GM11168 (cell line): ENCODE measurements around the gene MYBL2.
"Not testable (repeated sequence)": the region's sequence is repeated elsewhere in the genome, so short reads cannot be mapped to it uniquely, and the experiment has no call there.

Source experiments
- in situ Hi-C: fragments of 300-500 bp; cut with MboI; formaldehyde crosslinking; loops from one replicate; pipeline ENCODE4 v1.12.0; 2022; ENCODE audit warnings: low sequenced_read_pairs; ENCODE audit not compliant: unreplicated experiment

MYBL2 gene

GRCh38 chr20:43746344-43747137 lies 79.6 kb downstream of the MYBL2 start:
- in situ Hi-C loops: no loop called here

- in situ Hi-C loops: no loop called here
These were observed 81.4 kb downstream of the MYBL2 start for GRCh38 chr20:43748274-43748673.

- in situ Hi-C loops: loop anchor here (5.0 kb wide), 1 partner anchor 337 kb away; no protein-coding TSS in a partner anchor
These were observed 82.9 kb downstream of the MYBL2 start for GRCh38 chr20:43749734-43750294.

- in situ Hi-C loops: loop anchor here (5.0 kb wide), 1 partner anchor 337 kb away; no protein-coding TSS in a partner anchor
These were observed 83.9 kb downstream of the MYBL2 start for GRCh38 chr20:43750774-43751166.

GRCh38 chr20:43751167-43752050 lies 84.5 kb downstream of the MYBL2 start:
- in situ Hi-C loops: loop anchor here (5.0 kb wide), 1 partner anchor 336 kb away; no protein-coding TSS in a partner anchor

GRCh38 chr20:43752051-43752360 lies 85.1 kb downstream of the MYBL2 start:
- in situ Hi-C loops: loop anchor here (5.0 kb wide), 1 partner anchor 335 kb away; no protein-coding TSS in a partner anchor

GRCh38 chr20:43752561-43753301 lies 85.8 kb downstream of the MYBL2 start:
- in situ Hi-C loops: loop anchor here (5.0 kb wide), 1 partner anchor 335 kb away; no protein-coding TSS in a partner anchor

GRCh38 chr20:43755390-43755789 lies 88.5 kb downstream of the MYBL2 start:
- in situ Hi-C loops: no loop called here

- in situ Hi-C loops: no loop called here
These were observed 88.9 kb downstream of the MYBL2 start for GRCh38 chr20:43755851-43756250.

GRCh38 chr20:43757888-43758287 lies 91.0 kb downstream of the MYBL2 start:
- in situ Hi-C loops: not testable (repeated sequence)

- in situ Hi-C loops: no loop called here
These were observed 94.7 kb downstream of the MYBL2 start for GRCh38 chr20:43761386-43762340.

- in situ Hi-C loops: no loop called here
These were observed 96.0 kb downstream of the MYBL2 start for GRCh38 chr20:43762911-43763310.

GRCh38 chr20:43765916-43766315 lies 99.0 kb downstream of the MYBL2 start:
- in situ Hi-C loops: no loop called here
